Measurements from ENCODE around the gene EPHA5. TPM values are rescaled to one million over a fixed set of nuclear protein-coding genes. Genes with fewer than 3 reads are reported as not detected.
"Not testable (repeated sequence)": the region's sequence is repeated elsewhere in the genome, so short reads cannot be mapped to it uniquely, and the experiment has no call there.

EPHA5 gene
- total RNA-seq, 1 experiment from 2014 or later = not detected

GRCh38 chr4:65308626-65309025 is 361.7 kb downstream of the EPHA5 start:
- H3K4me3 ChIP-seq (replicated peaks in 1 of 2; ENCODE audit: low read depth in 1 of 2, low read length in 2 of 2); H3K9me2 ChIP-seq (ENCODE audit: insufficient read depth); BruUV-seq (replicated peaks); H3K27me3 ChIP-seq (ENCODE audit: insufficient read depth, low read length); H3K36me3 ChIP-seq (ENCODE audit: control insufficient read depth in 1 of 2, insufficient read depth in 2 of 2, low read length in 2 of 2); H3K4me1 ChIP-seq (ENCODE audit: control insufficient read depth in 1 of 2, insufficient read depth in 2 of 2, low read length in 2 of 2); H3K27ac ChIP-seq (ENCODE audit: low read depth, low read length); H3K79me2 ChIP-seq (ENCODE audit: insufficient read depth, low read length); ATAC-seq; intact Hi-C loops (cut with micrococcal nuclease); RAD21 ChIA-PET (ENCODE audit: low non-redundant PET in 1 of 2, low total read pairs in 2 of 2, uncharacterized antibody in 2 of 2, unreplicated experiment in 2 of 2); POLR2A ChIA-PET; H3K4me2 ChIP-seq (ENCODE audit: low read length); CTCF ChIA-PET; H4K20me1 ChIP-seq (ENCODE audit: insufficient read depth); DNase-seq (ENCODE audit: low read depth, low spot score); H3K9ac ChIP-seq (ENCODE audit: low read length); H2AFZ ChIP-seq (ENCODE audit: low read depth, low read length, poor library complexity, severe bottlenecking): not testable (repeated sequence)
- H3K9me3 ChIP-seq (ENCODE audit: control insufficient read depth in 1 of 2, insufficient read depth in 1 of 2, low read depth in 1 of 2, low read length in 2 of 2) = peaks cover 5 to 13% of the 10 kb centered on the region in 2 experiments; a peak in 3 of 4 replicates

DNA sequence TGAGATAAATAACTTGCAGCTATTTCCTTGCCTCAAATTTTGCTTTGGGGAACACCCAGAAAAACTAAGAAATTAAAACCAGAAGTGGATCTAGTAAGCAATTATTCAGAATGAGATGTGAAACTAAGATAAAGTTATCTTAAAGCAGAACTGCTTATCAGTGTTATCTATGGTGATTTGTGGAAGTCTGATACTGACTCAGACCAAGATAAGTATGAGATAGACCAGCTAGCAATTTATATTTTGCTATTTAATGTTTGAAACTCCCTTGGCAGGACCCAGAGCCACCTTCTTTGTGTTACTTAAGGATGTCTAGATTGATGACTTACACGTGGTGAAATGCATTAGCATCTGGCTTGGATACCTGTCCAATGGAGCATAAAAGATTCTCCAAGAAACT is 368.1 kb downstream of the EPHA5 start:
- H3K27ac ChIP-seq (ENCODE audit: low read depth, low read length) = no peak overlapping the region
- no peaks in the 10 kb centered on the region for H3K36me3 ChIP-seq (ENCODE audit: control insufficient read depth in 1 of 2, insufficient read depth in 2 of 2, low read length in 2 of 2)
- intact Hi-C loops (cut with micrococcal nuclease) = no loop called here
- H4K20me1 ChIP-seq (ENCODE audit: insufficient read depth) = no peaks in the 10 kb centered on the region
- ChIA-PET RAD21 (ENCODE audit: low non-redundant PET in 1 of 2, low total read pairs in 2 of 2, uncharacterized antibody in 2 of 2, unreplicated experiment in 2 of 2) (no interaction called here), CTCF (no interaction called here), POLR2A (no interaction called here)
- H2AFZ ChIP-seq (ENCODE audit: low read depth, low read length, poor library complexity, severe bottlenecking) = no peak overlapping the region
- TF ChIP-seq, protein P1, sequence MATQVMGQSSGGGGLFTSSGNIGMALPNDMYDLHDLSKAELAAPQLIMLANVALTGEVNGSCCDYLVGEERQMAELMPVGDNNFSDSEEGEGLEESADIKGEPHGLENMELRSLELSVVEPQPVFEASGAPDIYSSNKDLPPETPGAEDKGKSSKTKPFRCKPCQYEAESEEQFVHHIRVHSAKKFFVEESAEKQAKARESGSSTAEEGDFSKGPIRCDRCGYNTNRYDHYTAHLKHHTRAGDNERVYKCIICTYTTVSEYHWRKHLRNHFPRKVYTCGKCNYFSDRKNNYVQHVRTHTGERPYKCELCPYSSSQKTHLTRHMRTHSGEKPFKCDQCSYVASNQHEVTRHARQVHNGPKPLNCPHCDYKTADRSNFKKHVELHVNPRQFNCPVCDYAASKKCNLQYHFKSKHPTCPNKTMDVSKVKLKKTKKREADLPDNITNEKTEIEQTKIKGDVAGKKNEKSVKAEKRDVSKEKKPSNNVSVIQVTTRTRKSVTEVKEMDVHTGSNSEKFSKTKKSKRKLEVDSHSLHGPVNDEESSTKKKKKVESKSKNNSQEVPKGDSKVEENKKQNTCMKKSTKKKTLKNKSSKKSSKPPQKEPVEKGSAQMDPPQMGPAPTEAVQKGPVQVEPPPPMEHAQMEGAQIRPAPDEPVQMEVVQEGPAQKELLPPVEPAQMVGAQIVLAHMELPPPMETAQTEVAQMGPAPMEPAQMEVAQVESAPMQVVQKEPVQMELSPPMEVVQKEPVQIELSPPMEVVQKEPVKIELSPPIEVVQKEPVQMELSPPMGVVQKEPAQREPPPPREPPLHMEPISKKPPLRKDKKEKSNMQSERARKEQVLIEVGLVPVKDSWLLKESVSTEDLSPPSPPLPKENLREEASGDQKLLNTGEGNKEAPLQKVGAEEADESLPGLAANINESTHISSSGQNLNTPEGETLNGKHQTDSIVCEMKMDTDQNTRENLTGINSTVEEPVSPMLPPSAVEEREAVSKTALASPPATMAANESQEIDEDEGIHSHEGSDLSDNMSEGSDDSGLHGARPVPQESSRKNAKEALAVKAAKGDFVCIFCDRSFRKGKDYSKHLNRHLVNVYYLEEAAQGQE (IDR thresholded peaks at IDR 0.05; ENCODE audit: low read depth) = no peak
- TF ChIP-seq POLR2A (IDR thresholded peaks at IDR 0.05; ENCODE audit: borderline replicate concordance, extremely low read depth, insufficient read depth, insufficient read length) (no peak), FOSL1 (IDR thresholded peaks at IDR 0.05; ENCODE audit: low read depth) (no peak)
- no peak overlapping the region for H3K4me3 ChIP-seq (replicated peaks in 1 of 2; ENCODE audit: low read depth in 1 of 2, low read length in 2 of 2)
- H3K27me3 ChIP-seq (ENCODE audit: insufficient read depth, low read length) = no peaks in the 10 kb centered on the region
- no peak for DNase-seq (ENCODE audit: low read depth, low spot score)
- H3K9me2 ChIP-seq (ENCODE audit: insufficient read depth) = no peaks in the 10 kb centered on the region
- H3K4me2 ChIP-seq (ENCODE audit: low read length) = no peak overlapping the region
- no peak overlapping the region for H3K9ac ChIP-seq (ENCODE audit: low read length)
- ATAC-seq = no peak
- no peaks in the 10 kb centered on the region for H3K79me2 ChIP-seq (ENCODE audit: insufficient read depth, low read length)
- peaks cover 12 to 15% of the 10 kb centered on the region in 2 experiments; a peak in 2 of 4 replicates for H3K9me3 ChIP-seq (ENCODE audit: control insufficient read depth in 1 of 2, insufficient read depth in 1 of 2, low read depth in 1 of 2, low read length in 2 of 2)
- no TSS peak for BruUV-seq (replicated peaks)
- H3K4me1 ChIP-seq (ENCODE audit: control insufficient read depth in 1 of 2, insufficient read depth in 2 of 2, low read length in 2 of 2) = no peaks in the 10 kb centered on the region

Data from HCT116 (cell line).